ENCODE results near the gene TRH. TPM values are rescaled to one million over a fixed set of nuclear protein-coding genes. Genes with fewer than 3 reads are reported as not detected.

Gene TRH
- total and polyA plus RNA-seq, 2 donors (not counting 3 experiments of a cell fraction or from before 2014, with no cell fraction given), result not detected

- Histone ChIP-seq H3K4me3 (replicated peaks in 1 of 3; ENCODE audit: insufficient read depth in 1 of 3, low read depth in 1 of 3, low read length in 3 of 3) (no peak overlapping the region), H3K9me3 (replicated peaks; ENCODE audit: control insufficient read depth, insufficient read depth, low read length) (no peaks in the 10 kb centered on the region), H3K9me1 (replicated peaks; ENCODE audit: control insufficient read depth, extremely low read depth, insufficient read depth, low read length) (no peaks in the 10 kb centered on the region), H3K4me1 (ENCODE audit: control insufficient read depth, extremely low read depth, insufficient read depth, low read length) (no peaks in the 10 kb centered on the region), H4K20me1 (replicated peaks; ENCODE audit: control insufficient read depth, extremely low read depth, insufficient read depth, low read length) (no peaks in the 10 kb centered on the region), H2AFZ (ENCODE audit: low read depth, low read length) (no peak overlapping the region), H3K4me2 (ENCODE audit: insufficient read depth, low read length) (no peak overlapping the region), H3K9ac (replicated peaks; ENCODE audit: extremely low read depth, insufficient read depth, low read length) (no peak overlapping the region), H3K27ac (ENCODE audit: insufficient read depth, low read depth, low read length) (no peak overlapping the region), H3K79me2 (ENCODE audit: control insufficient read depth, insufficient read depth, low read length) (no peaks in the 10 kb centered on the region), H3K36me3 (ENCODE audit: control insufficient read depth in 2 of 2, extremely low read depth in 1 of 2, insufficient read depth in 2 of 2, low read length in 2 of 2) (no peaks in the 10 kb centered on the region), H3K27me3 (ENCODE audit: control insufficient read depth in 2 of 2, insufficient read depth in 2 of 2, low read length in 2 of 2) (no peaks in the 10 kb centered on the region)
- FAIRE-seq (no peak), DNase-seq (ENCODE audit: low read depth, low spot score) (no peak)
- CTCF ChIA-PET, result interaction anchor here (4.0 to 5.7 kb wide), 2 partner anchors 156 to 166 kb away, joined by 78 to 103 read pairs; no protein-coding TSS in a partner anchor
- TF ChIP-seq EZH2 (IDR thresholded peaks at IDR 0.05; ENCODE audit: borderline replicate concordance, low read depth, low read length, severe bottlenecking), result no peak
- no peak for TF ChIP-seq FOS (IDR thresholded peaks at IDR 0.05; ENCODE audit: borderline replicate concordance, insufficient read depth, low read length)
- TF ChIP-seq MAX (IDR thresholded peaks at IDR 0.05; ENCODE audit: insufficient read depth, insufficient read length), result no peak
- TF ChIP-seq JUN (IDR thresholded peaks at IDR 0.05; ENCODE audit: borderline replicate concordance, insufficient read depth, insufficient read length, low read depth), result no peak
- TF ChIP-seq POLR2A (IDR thresholded peaks at IDR 0.05; ENCODE audit: low read depth, low read length), result no peak
- TF ChIP-seq, protein P1, sequence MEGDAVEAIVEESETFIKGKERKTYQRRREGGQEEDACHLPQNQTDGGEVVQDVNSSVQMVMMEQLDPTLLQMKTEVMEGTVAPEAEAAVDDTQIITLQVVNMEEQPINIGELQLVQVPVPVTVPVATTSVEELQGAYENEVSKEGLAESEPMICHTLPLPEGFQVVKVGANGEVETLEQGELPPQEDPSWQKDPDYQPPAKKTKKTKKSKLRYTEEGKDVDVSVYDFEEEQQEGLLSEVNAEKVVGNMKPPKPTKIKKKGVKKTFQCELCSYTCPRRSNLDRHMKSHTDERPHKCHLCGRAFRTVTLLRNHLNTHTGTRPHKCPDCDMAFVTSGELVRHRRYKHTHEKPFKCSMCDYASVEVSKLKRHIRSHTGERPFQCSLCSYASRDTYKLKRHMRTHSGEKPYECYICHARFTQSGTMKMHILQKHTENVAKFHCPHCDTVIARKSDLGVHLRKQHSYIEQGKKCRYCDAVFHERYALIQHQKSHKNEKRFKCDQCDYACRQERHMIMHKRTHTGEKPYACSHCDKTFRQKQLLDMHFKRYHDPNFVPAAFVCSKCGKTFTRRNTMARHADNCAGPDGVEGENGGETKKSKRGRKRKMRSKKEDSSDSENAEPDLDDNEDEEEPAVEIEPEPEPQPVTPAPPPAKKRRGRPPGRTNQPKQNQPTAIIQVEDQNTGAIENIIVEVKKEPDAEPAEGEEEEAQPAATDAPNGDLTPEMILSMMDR (IDR thresholded peaks at IDR 0.05; ENCODE audit: extremely low read depth in 1 of 2, insufficient read depth in 1 of 2, low read depth in 1 of 2, low read length in 2 of 2), result no peak
- no peak for TF ChIP-seq POLR2AphosphoS5 (IDR thresholded peaks at IDR 0.05; ENCODE audit: insufficient read depth, low read depth, low read length)
- no peak for TF ChIP-seq GATA2 (IDR thresholded peaks at IDR 0.05; ENCODE audit: insufficient read depth, insufficient read length, low read depth, low read length)
- BruUV-seq (replicated peaks), result no TSS peak
- dilution Hi-C loops (cut with MboI; ENCODE audit: extremely low pct_ligation_motif_present, low sequenced_read_pairs) (no loop called here), intact Hi-C loops (cut with micrococcal nuclease) (no loop called here)
- POLR2A ChIA-PET, result no interaction called here
Observed at GRCh38 chr3:129940086-129940485, 34.4 kb upstream of the TRH start.

All from endothelial cell of umbilical vein (primary cell).